Mucosa of descending colon (tissue), 3 donors: ENCODE data around the gene FLT3. TPM values are rescaled to one million over a fixed set of nuclear protein-coding genes. Genes with fewer than 3 reads are reported as not detected.

Experiments
- ATAC-seq: fragments of 200-7000 bp; cut with Tn5 transposase; one replicate; pipeline ENCODE4 v1.9.1; 2020; ENCODE audit warnings: mild to moderate bottlenecking, moderate library complexity
- DNase-seq, 3 donors: peaks; one replicate each; pipeline ENCODE4 v3.0.0-alpha.2; 2020
- H3K36me3 ChIP-seq: fragments of 200-600 bp; one replicate; pipeline ENCODE4 v1.8.0; 2021; ENCODE audit warnings: low read depth, mild to moderate bottlenecking
- H3K4me1 ChIP-seq: fragments of 200-600 bp; one replicate; pipeline ENCODE4 v1.8.0; 2021; ENCODE audit warnings: low read depth, mild to moderate bottlenecking
- H3K4me3 ChIP-seq: fragments of 200-600 bp; one replicate; pipeline ENCODE4 v1.8.0; 2021; ENCODE audit warnings: mild to moderate bottlenecking
- H3K9me3 ChIP-seq: fragments of 200-600 bp; one replicate; pipeline ENCODE4 v1.8.0; 2021; ENCODE audit warnings: mild to moderate bottlenecking
- intact Hi-C, 2 donors: fragments of 100-400 bp; cut with DNase I in 1 of 2; cut with micrococcal nuclease in 1 of 2; formaldehyde crosslinking; loops; one replicate each; pipeline versions ENCODE4 v1.11.0 to v1.11.1; 2022; cut with DNase I, micrococcal nuclease
- total RNA-seq, 3 donors: library from RNA; stranded (reverse); fragmentation: NEBNext Ultra II Directional in 2 of 3; extraction: Animal tissue kit (Norgen Biotek cat#: 25700) in 2 of 3; gene quantifications; one replicate each; pipeline versions ENCODE4 v1.2.1 to v1.2.4, GENCODE V29; 2021 to 2023
- TF ChIP-seq, protein P1 (sequence below): fragments of 200-600 bp; IDR thresholded peaks from one replicate; pipeline ENCODE4 v1.8.0; 2022; ENCODE audit warnings: antibody characterized with exemption, mild to moderate bottlenecking
- donor health status: DM: no; HTN: no; CAD: no; lungs with moderate emphysema.
- donor health status: DM: no; HTN: no; CAD: no.
- donor health status: DM: no; HTN: yes; CAD: no.

FLT3 gene
- total RNA-seq, 3 donors from 2014 or later: 0.09 to 0.51 (median 0.41) TPM

DNA sequence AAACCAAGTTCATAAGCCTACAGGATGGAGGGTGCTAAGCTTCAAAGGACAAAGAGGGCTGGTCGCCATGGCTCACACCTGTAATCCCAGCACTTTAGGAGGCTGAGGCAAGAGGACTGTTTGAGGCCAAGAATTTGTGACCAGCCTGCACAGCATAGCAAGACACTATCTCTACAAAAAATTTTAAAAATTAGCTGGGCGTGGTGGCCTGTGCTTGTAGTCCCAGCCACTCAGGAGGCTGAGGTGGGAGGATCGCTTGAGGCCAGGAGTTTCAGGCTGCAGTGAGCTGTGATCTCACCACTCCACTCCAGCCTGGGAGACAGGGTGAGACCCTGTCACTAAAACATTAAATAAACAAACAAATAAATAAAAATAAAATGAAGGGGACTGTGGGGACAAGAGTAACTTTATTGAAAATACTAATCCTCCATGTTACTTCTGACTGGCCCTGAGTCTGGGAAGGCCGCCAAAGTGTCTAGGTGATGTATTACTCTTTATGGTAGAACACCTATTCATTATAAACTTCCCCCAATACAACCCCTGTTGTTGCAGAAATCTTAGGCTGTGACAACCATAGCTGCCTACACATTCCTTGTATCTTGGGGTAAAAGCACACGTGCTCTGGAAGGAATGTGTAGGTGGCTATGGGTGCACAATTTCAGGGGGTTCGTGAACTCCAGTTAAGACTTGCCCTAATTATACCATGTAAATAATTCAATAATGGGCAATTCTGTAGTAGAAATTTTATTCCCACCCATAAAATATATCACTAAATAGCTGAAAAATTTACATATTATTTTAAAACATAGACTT, 97.3 kb downstream of the FLT3 start:
- Histone ChIP-seq H3K4me1 (no peaks in the 10 kb centered on the region), H3K9me3 (no peaks in the 10 kb centered on the region), H3K36me3 (no peaks in the 10 kb centered on the region), H3K4me3 (no peak overlapping the region)
- DNase-seq (no peak), ATAC-seq (no peak)
- intact Hi-C loops: no loop called here
- TF ChIP-seq, protein P1, sequence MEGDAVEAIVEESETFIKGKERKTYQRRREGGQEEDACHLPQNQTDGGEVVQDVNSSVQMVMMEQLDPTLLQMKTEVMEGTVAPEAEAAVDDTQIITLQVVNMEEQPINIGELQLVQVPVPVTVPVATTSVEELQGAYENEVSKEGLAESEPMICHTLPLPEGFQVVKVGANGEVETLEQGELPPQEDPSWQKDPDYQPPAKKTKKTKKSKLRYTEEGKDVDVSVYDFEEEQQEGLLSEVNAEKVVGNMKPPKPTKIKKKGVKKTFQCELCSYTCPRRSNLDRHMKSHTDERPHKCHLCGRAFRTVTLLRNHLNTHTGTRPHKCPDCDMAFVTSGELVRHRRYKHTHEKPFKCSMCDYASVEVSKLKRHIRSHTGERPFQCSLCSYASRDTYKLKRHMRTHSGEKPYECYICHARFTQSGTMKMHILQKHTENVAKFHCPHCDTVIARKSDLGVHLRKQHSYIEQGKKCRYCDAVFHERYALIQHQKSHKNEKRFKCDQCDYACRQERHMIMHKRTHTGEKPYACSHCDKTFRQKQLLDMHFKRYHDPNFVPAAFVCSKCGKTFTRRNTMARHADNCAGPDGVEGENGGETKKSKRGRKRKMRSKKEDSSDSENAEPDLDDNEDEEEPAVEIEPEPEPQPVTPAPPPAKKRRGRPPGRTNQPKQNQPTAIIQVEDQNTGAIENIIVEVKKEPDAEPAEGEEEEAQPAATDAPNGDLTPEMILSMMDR: no peak

DNA sequence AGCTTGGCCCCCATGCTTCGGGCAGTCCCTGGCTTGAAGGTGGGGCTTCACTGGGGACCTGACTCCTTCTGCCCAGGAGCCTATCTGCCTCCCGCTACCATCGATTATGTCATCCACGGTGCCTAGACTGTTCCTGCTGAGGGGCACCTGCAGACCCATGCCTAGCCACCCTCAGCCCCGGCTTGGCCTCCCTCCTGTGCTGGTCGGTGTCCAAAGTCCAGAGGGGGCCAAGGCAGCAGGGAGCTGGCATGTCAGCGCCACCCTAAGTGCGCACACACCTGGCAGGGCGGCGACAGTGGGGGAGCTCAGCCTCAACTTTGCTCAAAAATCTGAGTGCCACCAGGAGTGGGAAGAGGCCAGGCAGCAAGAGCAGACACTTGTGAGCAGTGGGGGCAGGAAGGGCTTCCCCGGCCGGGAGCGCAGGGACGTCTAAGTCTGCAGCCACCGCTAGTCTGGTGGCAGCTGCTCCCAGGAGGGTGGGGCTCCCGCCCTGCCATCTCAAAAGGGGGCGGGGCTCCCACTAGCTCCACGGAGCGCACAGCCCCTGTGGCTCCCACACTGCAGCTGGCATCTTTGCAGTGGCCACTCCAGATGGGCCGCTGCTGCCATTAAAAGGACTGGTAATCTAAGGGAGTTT, 98.4 kb downstream of the FLT3 start:
- Histone ChIP-seq H3K36me3 (no peaks in the 10 kb centered on the region), H3K4me1 (no peaks in the 10 kb centered on the region), H3K9me3 (no peaks in the 10 kb centered on the region), H3K4me3 (no peak overlapping the region)
- DNase-seq: no peak
- TF ChIP-seq, protein P1: no peak
- no peak for ATAC-seq
- intact Hi-C loops: no loop called here

DNA sequence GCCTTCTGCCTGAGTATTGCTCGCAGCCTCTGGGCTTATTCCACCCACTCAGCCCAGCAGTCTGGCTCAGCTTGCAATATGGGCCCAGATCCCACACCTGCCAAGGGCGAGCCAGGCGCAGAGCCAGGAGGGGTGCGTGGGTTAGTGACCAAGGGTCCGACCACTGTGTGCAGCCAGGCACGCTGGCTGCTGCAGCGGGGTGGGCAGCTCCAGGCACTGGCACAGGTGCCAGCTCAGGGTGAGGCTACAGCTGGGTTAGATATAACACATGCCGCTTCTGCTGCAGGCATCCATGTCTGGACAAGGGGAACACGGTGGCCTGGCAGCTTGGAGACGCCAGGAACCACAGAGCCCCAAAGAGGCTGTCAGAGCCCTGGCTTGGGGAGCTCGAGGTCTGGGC, 99.3 kb downstream of the FLT3 start:
- ATAC-seq (no peak), DNase-seq (no peak)
- TF ChIP-seq, protein P1: no peak
- intact Hi-C loops: no loop called here
- Histone ChIP-seq H3K4me3 (no peak overlapping the region), H3K9me3 (no peaks in the 10 kb centered on the region), H3K4me1 (no peaks in the 10 kb centered on the region), H3K36me3 (no peaks in the 10 kb centered on the region)

DNA sequence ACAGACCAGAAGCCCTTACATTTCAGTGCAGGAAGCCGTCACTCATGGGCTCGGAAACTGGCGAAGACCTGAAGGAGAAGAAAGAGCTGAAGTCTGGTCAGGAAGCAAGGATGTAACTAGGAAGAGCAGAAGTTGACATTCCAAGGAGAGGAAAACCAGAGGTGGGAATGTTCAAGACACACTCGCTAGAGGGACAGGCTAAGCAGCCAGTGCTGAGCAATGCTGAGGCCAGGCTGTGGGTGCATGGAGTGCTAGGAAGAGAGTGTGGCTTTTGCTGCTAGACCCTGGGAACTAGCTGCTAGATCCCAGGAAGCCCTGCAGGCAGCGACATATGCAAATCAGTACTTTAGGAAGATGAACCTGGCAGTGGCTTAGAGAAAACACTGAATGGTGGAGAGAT, 99.8 kb downstream of the FLT3 start:
- intact Hi-C loops: no loop called here
- H3K4me3 ChIP-seq: no peak overlapping the region
- DNase-seq (no peak), ATAC-seq (no peak)
- no peaks in the 10 kb centered on the region for H3K9me3 ChIP-seq
- no peaks in the 10 kb centered on the region for H3K4me1 ChIP-seq
- TF ChIP-seq, protein P1: no peak
- H3K36me3 ChIP-seq: no peaks in the 10 kb centered on the region

DNA sequence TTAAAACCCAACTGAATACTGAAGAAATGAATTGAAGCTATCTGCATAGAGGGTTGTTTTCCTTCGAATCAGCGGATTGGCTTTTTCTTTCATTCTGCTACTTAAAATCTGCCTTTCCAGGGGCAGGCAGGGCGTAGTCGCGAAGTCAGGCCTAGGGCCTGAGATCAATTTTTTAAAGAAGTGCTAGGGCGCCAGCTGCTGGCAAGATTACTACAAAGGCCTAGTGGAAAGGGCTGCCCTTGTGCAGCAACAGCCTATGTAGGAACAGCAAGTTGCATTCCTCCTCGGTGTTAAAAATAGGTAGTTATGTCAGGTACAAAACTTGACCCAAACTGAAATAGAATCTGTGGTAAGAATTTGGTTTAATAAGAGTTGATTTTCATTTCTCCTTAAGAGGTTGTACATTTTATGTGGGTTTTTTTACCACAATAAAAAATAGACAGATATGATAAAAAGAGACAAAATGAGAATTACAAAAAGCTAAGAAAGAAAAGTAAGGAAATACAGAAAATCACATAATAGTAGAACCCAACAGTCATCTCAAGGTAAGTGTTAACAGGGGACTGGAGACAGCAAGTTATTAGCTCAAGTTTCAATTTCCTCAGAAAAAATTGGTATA, 102.4 kb downstream of the FLT3 start:
- DNase-seq: peak in 2 of 3 donors; percentile 70 to 77
- intact Hi-C loops: no loop called here

More for the DNA sequence above, 102.4 kb downstream of the FLT3 start:
- H3K4me3 ChIP-seq: no peak overlapping the region
- TF ChIP-seq, protein P1: no peak
- H3K36me3 ChIP-seq: no peaks in the 10 kb centered on the region
- H3K4me1 ChIP-seq: no peaks in the 10 kb centered on the region
- peak; percentile 77 for ATAC-seq
- no peaks in the 10 kb centered on the region for H3K9me3 ChIP-seq
